ENCODE measurements around the gene GPR21.

GRCh38 chr9:123043081-123043939 is 9.8 kb downstream of the GPR21 start:
- TF ChIP-seq CTCF (conservative IDR thresholded peaks at IDR 0.05; ENCODE audit: low read length) = no peak
- TF ChIP-seq EZH2phosphoT487 (IDR thresholded peaks at IDR 0.05; ENCODE audit: borderline replicate concordance) = no peak

All from Loucy (cell line).